Loucy (cell line): ENCODE data around the gene GADD45G.

ENCODE experiments used
- H2AFZ ChIP-seq: fragments of 200-600 bp; sonication (generic); 2 replicates; pipeline ENCODE4 v1.6.0; 2016; ENCODE audit warnings: antibody characterized with exemption, mild to moderate bottlenecking, low read length, moderate library complexity
- H3F3A ChIP-seq: fragments of 200-600 bp; 2 replicates; pipeline ENCODE4 v1.6.0; 2016; ENCODE audit warnings: antibody characterized with exemption, low read depth, mild to moderate bottlenecking
- H3K27me3 ChIP-seq: fragments of 200-600 bp; sonication (generic); 2 replicates; pipeline ENCODE4 v1.6.1; 2014; ENCODE audit warnings: low read length, mild to moderate bottlenecking; ENCODE audit not compliant: insufficient read depth, poor library complexity, severe bottlenecking
- H3K36me3 ChIP-seq: fragments of 200-600 bp; sonication (generic); 2 replicates; pipeline ENCODE4 v1.6.1; 2016; ENCODE audit warnings: low read length; ENCODE audit not compliant: insufficient read depth
- H3K4me1 ChIP-seq: fragments of 200-600 bp; sonication (generic); 2 replicates; pipeline ENCODE4 v1.5.1; 2014; ENCODE audit warnings: low read length, mild to moderate bottlenecking; ENCODE audit not compliant: insufficient read depth, poor library complexity, severe bottlenecking
- H3K4me2 ChIP-seq: fragments of 200-600 bp; sonication (generic); 2 replicates; pipeline ENCODE4 v1.6.0; 2014; ENCODE audit warnings: antibody characterized with exemption, low read length, low read depth, mild to moderate bottlenecking; ENCODE audit not compliant: poor library complexity, severe bottlenecking
- H3K4me3 ChIP-seq: fragments of 200-600 bp; sonication (generic); 2 replicates; pipeline ENCODE4 v1.5.1; 2014; ENCODE audit warnings: low read length, mild to moderate bottlenecking, mixed read lengths; ENCODE audit not compliant: poor library complexity, severe bottlenecking
- H3K79me2 ChIP-seq: fragments of 200-600 bp; sonication (generic); 2 replicates; pipeline ENCODE4 v1.6.1; 2014; ENCODE audit warnings: low read length; ENCODE audit not compliant: insufficient read depth
- H3K9ac ChIP-seq: fragments of 200-600 bp; sonication (generic); 2 replicates; pipeline ENCODE4 v1.6.0; 2014; ENCODE audit warnings: mild to moderate bottlenecking, low read depth, low read length, moderate library complexity; ENCODE audit not compliant: poor library complexity, severe bottlenecking
- H3K9me2 ChIP-seq: fragments of 200-600 bp; sonication (generic); replicated peaks from 2 replicates; pipeline ENCODE4 v1.6.1; 2016; ENCODE audit warnings: low read depth, low read length, mixed read lengths
- H3K9me3 ChIP-seq: fragments of 200-600 bp; sonication (generic); 2 replicates; pipeline ENCODE4 v1.6.1; 2014; ENCODE audit warnings: mild to moderate bottlenecking, antibody characterized with exemption, low read length, low read depth; ENCODE audit not compliant: insufficient read depth
- H4K20me1 ChIP-seq: fragments of 200-600 bp; sonication (generic); 2 replicates; pipeline ENCODE4 v1.6.0; 2014; ENCODE audit warnings: antibody characterized with exemption, low read length, mild to moderate bottlenecking; ENCODE audit not compliant: insufficient read depth, poor library complexity, severe bottlenecking
- EZH2phosphoT487 ChIP-seq: fragments of 200-600 bp; IDR thresholded peaks from 2 replicates; pipeline ENCODE4 v1.6.1; 2018; ENCODE audit warnings: antibody characterized with exemption, mild to moderate bottlenecking, moderate library complexity, borderline replicate concordance
- TF ChIP-seq, protein P1 (sequence below): fragments of 200-600 bp; sonication (generic); conservative IDR thresholded peaks from 2 replicates; pipeline ENCODE4 v1.5.1; 2014; ENCODE audit warnings: mild to moderate bottlenecking, antibody characterized with exemption, low read length

GADD45G gene

GRCh38 chr9:89613912-89614892, 9.4 kb downstream of the GADD45G start:
- Histone ChIP-seq H2AFZ (no peak overlapping the region), H3F3A (no peaks in the 10 kb centered on the region), H3K4me3 (no peak overlapping the region), H3K27me3 (no peaks in the 10 kb centered on the region), H3K4me1 (no peaks in the 10 kb centered on the region), H3K4me2 (no peak overlapping the region), H3K9ac (no peak overlapping the region), H3K9me3 (no peaks in the 10 kb centered on the region), H3K79me2 (no peaks in the 10 kb centered on the region), H3K9me2 (no peaks in the 10 kb centered on the region), H4K20me1 (no peaks in the 10 kb centered on the region), H3K36me3 (no peaks in the 10 kb centered on the region)
- TF ChIP-seq, protein P1, sequence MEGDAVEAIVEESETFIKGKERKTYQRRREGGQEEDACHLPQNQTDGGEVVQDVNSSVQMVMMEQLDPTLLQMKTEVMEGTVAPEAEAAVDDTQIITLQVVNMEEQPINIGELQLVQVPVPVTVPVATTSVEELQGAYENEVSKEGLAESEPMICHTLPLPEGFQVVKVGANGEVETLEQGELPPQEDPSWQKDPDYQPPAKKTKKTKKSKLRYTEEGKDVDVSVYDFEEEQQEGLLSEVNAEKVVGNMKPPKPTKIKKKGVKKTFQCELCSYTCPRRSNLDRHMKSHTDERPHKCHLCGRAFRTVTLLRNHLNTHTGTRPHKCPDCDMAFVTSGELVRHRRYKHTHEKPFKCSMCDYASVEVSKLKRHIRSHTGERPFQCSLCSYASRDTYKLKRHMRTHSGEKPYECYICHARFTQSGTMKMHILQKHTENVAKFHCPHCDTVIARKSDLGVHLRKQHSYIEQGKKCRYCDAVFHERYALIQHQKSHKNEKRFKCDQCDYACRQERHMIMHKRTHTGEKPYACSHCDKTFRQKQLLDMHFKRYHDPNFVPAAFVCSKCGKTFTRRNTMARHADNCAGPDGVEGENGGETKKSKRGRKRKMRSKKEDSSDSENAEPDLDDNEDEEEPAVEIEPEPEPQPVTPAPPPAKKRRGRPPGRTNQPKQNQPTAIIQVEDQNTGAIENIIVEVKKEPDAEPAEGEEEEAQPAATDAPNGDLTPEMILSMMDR, result no peak
- no peak for TF ChIP-seq EZH2phosphoT487

GRCh38 chr9:89615661-89616060, 10.8 kb downstream of the GADD45G start:
- Histone ChIP-seq H3K9me2 (no peaks in the 10 kb centered on the region), H3K4me2 (no peak overlapping the region), H3K4me3 (no peak overlapping the region), H4K20me1 (no peaks in the 10 kb centered on the region), H2AFZ (no peak overlapping the region), H3K4me1 (no peaks in the 10 kb centered on the region), H3K9me3 (no peaks in the 10 kb centered on the region), H3K27me3 (no peaks in the 10 kb centered on the region), H3F3A (no peaks in the 10 kb centered on the region), H3K79me2 (no peaks in the 10 kb centered on the region), H3K9ac (no peak overlapping the region), H3K36me3 (no peaks in the 10 kb centered on the region)
- TF ChIP-seq, protein P1, result no peak
- TF ChIP-seq EZH2phosphoT487, result no peak

DNA sequence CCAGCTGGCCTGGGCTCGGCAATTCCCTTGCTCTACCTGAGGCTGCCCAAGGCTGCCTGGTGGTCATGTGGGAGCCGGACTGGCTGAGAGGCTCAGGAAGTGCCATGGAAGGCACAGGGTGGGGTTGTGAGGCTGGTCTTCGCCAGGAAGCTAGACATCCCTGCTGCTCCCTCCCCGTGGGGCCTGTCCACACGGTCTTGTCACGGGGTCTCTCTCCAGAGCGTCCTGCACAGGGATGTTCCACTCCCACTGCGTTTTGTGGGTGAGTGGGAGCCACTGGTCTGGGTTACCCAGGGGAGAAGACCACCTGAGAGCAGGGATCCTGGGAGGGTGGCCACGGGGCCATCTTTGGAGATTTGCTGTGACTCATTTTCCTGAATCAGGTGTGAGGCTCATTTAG, 11.6 kb downstream of the GADD45G start:
- no peaks in the 10 kb centered on the region for H3K4me1 ChIP-seq
- no peaks in the 10 kb centered on the region for H3K9me2 ChIP-seq
- H3K79me2 ChIP-seq, result no peaks in the 10 kb centered on the region
- no peak overlapping the region for H3K4me2 ChIP-seq
- H2AFZ ChIP-seq, result no peak overlapping the region
- no peaks in the 10 kb centered on the region for H4K20me1 ChIP-seq
- no peak overlapping the region for H3K9ac ChIP-seq
- no peaks in the 10 kb centered on the region for H3K9me3 ChIP-seq
- TF ChIP-seq, protein P1, result no peak
- TF ChIP-seq EZH2phosphoT487, result no peak
- no peak overlapping the region for H3K4me3 ChIP-seq
- no peaks in the 10 kb centered on the region for H3K36me3 ChIP-seq
- no peaks in the 10 kb centered on the region for H3F3A ChIP-seq
- no peaks in the 10 kb centered on the region for H3K27me3 ChIP-seq
